Esophagus muscularis mucosa (tissue), 4 donors: ENCODE measurements around the gene ARL14. TPM values are rescaled to one million over a fixed set of nuclear protein-coding genes. Genes with fewer than 3 reads are reported as not detected.

Experiments used
- DNase-seq: peaks from one replicate; pipeline ENCODE4 v3.0.0-alpha.2; 2017; ENCODE audit errors: extremely low spot score
- H3K27ac ChIP-seq, 4 donors: fragments of 200-600 bp; sonication (generic); replicated peaks in 1 of 4; 1 replicate in 3 of 4; 2 replicates in 1 of 4; pipeline ENCODE4 v1.5.1; 2016 to 2019; ENCODE audit warnings: mild to moderate bottlenecking in 1 of 4
- H3K27me3 ChIP-seq, 4 donors: fragments of 200-600 bp; sonication (generic); one replicate each; pipeline versions ENCODE4 v1.5.1 to v1.6.0; 2016 to 2019
- H3K36me3 ChIP-seq, 4 donors: fragments of 200-600 bp; sonication (generic); one replicate each; pipeline ENCODE4 v1.5.1; 2016 to 2019
- H3K4me1 ChIP-seq, 4 donors: fragments of 200-600 bp; sonication (generic); one replicate each; pipeline ENCODE4 v1.5.1; 2016 to 2019
- H3K4me3 ChIP-seq, 4 donors: fragments of 200-600 bp; sonication (generic); 1 replicate in 2 of 4; 2 replicates in 2 of 4; pipeline ENCODE4 v1.5.1; 2016 to 2019; ENCODE audit warnings: mild to moderate bottlenecking in 4 of 4, moderate library complexity in 1 of 4
- H3K9me3 ChIP-seq, 4 donors: fragments of 200-600 bp; sonication (generic); 1 replicate in 3 of 4; 2 replicates in 1 of 4; pipeline ENCODE4 v1.5.1; 2016 to 2019
- CTCF ChIP-seq, 3 experiments: fragments of 200-600 bp in 2 of 3; fragments of 450-650 bp in 1 of 3; sonication (generic) in 2 of 3; IDR thresholded peaks; one replicate each; pipeline ENCODE4 v1.5.1; 2017 to 2019; ENCODE audit warnings: antibody characterized with exemption in 3 of 3, mild to moderate bottlenecking in 2 of 3, moderate library complexity in 1 of 3
- EP300 ChIP-seq: sonication (generic); formaldehyde crosslinking; IDR thresholded peaks from one replicate; pipeline ENCODE4 v1.6.1; 2017; ENCODE audit warnings: antibody characterized with exemption
- POLR2A ChIP-seq: fragments of 450-650 bp; IDR thresholded peaks from one replicate; pipeline ENCODE4 v1.6.1; 2017; ENCODE audit warnings: antibody characterized with exemption, moderate library complexity, mild to moderate bottlenecking, low read depth
- POLR2AphosphoS5 ChIP-seq, 2 donors: sonication (generic); formaldehyde crosslinking; IDR thresholded peaks; one replicate each; pipeline ENCODE4 v1.6.1; 2017; ENCODE audit warnings: antibody characterized with exemption in 2 of 2
- WGBS: methylation state at CpG from one replicate; pipeline ENCODE4 v1.1.5; 2018; 5-methylcytosine and 5-hydroxymethylcytosine counted together
- intact Hi-C: fragments of 100-400 bp; cut with DNase I; formaldehyde crosslinking; loops from one replicate; pipeline ENCODE4 v1.15.1; 2023
- total RNA-seq, 4 donors: library from RNA; depleted of rRNA; stranded (reverse); fragments of >200 nt; gene quantifications; one replicate each; pipeline versions ENCODE4 v1.1.0 to v1.2.1, GENCODE V29; 2016

ARL14 gene
- total RNA-seq, 4 donors from 2014 or later = not detected

DNA sequence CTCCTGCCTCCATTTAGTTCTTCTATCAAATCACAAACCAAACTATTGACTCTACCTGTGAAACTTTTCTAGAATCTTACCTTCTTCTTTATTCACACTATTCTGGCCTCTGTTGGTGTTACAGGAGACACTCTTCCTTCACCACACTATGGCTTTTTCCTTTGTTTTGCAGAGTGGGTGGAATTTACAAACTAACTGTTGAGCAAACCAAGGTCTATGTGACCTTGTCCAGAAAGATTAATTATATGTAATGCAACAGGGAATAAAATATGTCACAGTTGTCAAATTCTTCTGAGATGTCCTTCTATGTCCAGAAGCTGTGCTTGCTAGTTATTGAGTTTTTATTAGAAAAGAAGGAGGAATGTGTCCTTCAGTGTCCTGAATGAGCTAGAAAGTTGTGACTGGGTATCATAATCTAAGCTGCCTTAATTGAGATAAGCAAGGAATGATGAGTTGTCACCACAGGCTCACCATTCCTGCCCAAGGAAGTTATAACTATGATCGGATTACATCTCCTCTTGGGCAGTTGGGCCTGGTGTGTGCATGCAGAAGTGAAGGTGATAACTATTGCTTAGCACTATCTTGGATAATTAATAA is 21.7 kb downstream of the ARL14 start:
- Histone ChIP-seq H3K27ac (no peak overlapping the region), H3K36me3 (no peaks in the 10 kb centered on the region), H3K9me3 (no peaks in the 10 kb centered on the region), H3K4me3 (no peak overlapping the region), H3K27me3 (no peaks in the 10 kb centered on the region), H3K4me1 (no peaks in the 10 kb centered on the region)
- intact Hi-C loops = no loop called here
- 88% methylated on average over 1 of the region's 1 CpG for WGBS
- no peak for DNase-seq
- TF ChIP-seq POLR2AphosphoS5 (IDR thresholded peaks at IDR 0.05) = no peak
- no peak for TF ChIP-seq EP300
- TF ChIP-seq POLR2A = no peak
- TF ChIP-seq CTCF (IDR thresholded peaks at IDR 0.05) = no peak

GRCh38 chr3:160701490-160701889 is 24.5 kb downstream of the ARL14 start:
- Histone ChIP-seq H3K27me3 (no peaks in the 10 kb centered on the region), H3K27ac (no peak overlapping the region), H3K9me3 (no peaks in the 10 kb centered on the region), H3K36me3 (no peaks in the 10 kb centered on the region), H3K4me1 (no peaks in the 10 kb centered on the region), H3K4me3 (no peak overlapping the region)
- 73% methylated on average over 1 of the region's 1 CpG for WGBS
- intact Hi-C loops = no loop called here
- DNase-seq = no peak
- no peak for TF ChIP-seq POLR2AphosphoS5 (IDR thresholded peaks at IDR 0.05)
- no peak for TF ChIP-seq EP300
- no peak for TF ChIP-seq POLR2A
- TF ChIP-seq CTCF (IDR thresholded peaks at IDR 0.05) = no peak

- H3K36me3 ChIP-seq = no peaks in the 10 kb centered on the region
- TF ChIP-seq POLR2A (no peak), CTCF (IDR thresholded peaks at IDR 0.05) (no peak), EP300 (no peak), POLR2AphosphoS5 (IDR thresholded peaks at IDR 0.05) (no peak)
- 93% methylated on average over 1 of the region's 1 CpG for WGBS
- H3K4me1 ChIP-seq = no peaks in the 10 kb centered on the region
- intact Hi-C loops = no loop called here
- no peak for DNase-seq
- H3K9me3 ChIP-seq = no peaks in the 10 kb centered on the region
- no peaks in the 10 kb centered on the region for H3K27me3 ChIP-seq
- no peak overlapping the region for H3K4me3 ChIP-seq
- H3K27ac ChIP-seq = no peak overlapping the region
Observed at GRCh38 chr3:160702290-160702689, 25.3 kb downstream of the ARL14 start.

DNA sequence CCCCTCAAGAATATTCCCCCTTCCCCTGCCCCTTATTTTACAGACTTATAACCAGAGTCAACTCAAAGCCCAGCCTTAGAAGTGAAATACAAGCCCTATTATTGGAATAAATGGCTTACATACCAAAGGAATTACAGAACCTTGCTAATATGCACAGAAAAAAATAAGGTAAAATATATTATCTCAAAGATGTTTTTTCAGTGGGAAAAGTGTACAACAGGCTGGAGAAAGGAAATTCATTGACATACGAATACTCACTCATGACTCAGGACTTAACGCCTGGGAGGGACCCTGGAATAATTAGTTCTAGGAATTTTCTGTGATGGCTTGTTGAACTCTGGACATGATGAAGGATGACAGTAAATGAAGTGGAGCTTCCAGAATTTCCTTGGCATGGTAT is 27.0 kb downstream of the ARL14 start:
- no peak overlapping the region for H3K4me3 ChIP-seq
- H3K9me3 ChIP-seq = no peaks in the 10 kb centered on the region
- no peak for DNase-seq
- no peaks in the 10 kb centered on the region for H3K36me3 ChIP-seq
- WGBS = 90% methylated on average over 2 of the region's 2 CpGs
- H3K27ac ChIP-seq = no peak overlapping the region
- no peaks in the 10 kb centered on the region for H3K27me3 ChIP-seq
- H3K4me1 ChIP-seq = no peaks in the 10 kb centered on the region
- intact Hi-C loops = no loop called here
- no peak for TF ChIP-seq POLR2AphosphoS5 (IDR thresholded peaks at IDR 0.05)
- no peak for TF ChIP-seq EP300
- TF ChIP-seq CTCF (IDR thresholded peaks at IDR 0.05) = no peak
- TF ChIP-seq POLR2A = no peak

- DNase-seq = no peak
- intact Hi-C loops = no loop called here
- H3K4me1 ChIP-seq = no peaks in the 10 kb centered on the region
- H3K9me3 ChIP-seq = no peaks in the 10 kb centered on the region
- H3K27me3 ChIP-seq = no peaks in the 10 kb centered on the region
- WGBS = 24% methylated on average over 4 of the region's 4 CpGs
- no peaks in the 10 kb centered on the region for H3K36me3 ChIP-seq
- no peak overlapping the region for H3K4me3 ChIP-seq
- TF ChIP-seq CTCF (IDR thresholded peaks at IDR 0.05) (peak; percentile 59 to 68 (median 66)), POLR2A (no peak)
- H3K27ac ChIP-seq = no peak overlapping the region
Observed at GRCh38 chr3:160707187-160707794, 30.3 kb downstream of the ARL14 start.
